ENCODE results near the gene CFAP157. TPM values are rescaled to one million over a fixed set of nuclear protein-coding genes. Genes with fewer than 3 reads are reported as not detected.

Gene CFAP157
- total RNA-seq (ENCODE audit: low replicate concordance) = 0.26 and 8.0 TPM in 2 replicates
- long read RNA-seq, partial matches to known transcripts = 1 of 2 reads
- long read RNA-seq, other reads (novel, unspliced or antisense) = 1 of 2 reads

DNA sequence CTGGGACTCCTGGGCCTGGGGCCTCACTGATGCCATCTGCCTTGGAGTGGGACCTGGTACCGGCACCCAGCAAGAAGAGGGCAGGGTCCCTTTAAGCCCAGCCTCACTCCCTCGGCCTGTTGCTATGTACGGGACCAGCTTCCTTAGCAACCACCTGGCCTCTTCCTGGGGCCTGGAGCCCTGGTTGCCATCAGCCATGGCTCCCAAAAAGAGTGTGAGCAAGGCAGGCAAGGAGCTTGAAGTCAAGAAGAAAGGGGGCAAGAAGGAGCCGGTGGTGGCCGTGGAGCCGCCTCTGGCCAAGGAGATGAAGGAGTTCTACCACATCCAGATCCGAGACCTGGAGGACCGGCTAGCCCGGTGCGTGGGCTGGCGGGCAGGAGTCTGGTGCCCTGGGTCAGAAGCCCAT is at the start of gene CFAP157:
Gene CFAP157 (plus strand): TSS at position 153 of the 406 bp plus-strand sequence. CDS start 44 bp downstream, at position 197.
- no peaks in the 10 kb centered on the region for H3K27me3 Mint-ChIP-seq
- no peak for DNase-seq (ENCODE audit: extremely low spot score, unreplicated experiment)
- no peaks in the 10 kb centered on the region for H3K9me3 Mint-ChIP-seq
- no peak within 1 kb of the TSS for H3K27ac Mint-ChIP-seq
- H3K36me3 Mint-ChIP-seq = no peaks in the 10 kb centered on the region
- peak within 1 kb of the TSS; percentile 52 for H3K4me3 Mint-ChIP-seq
- H3K4me1 Mint-ChIP-seq (ENCODE audit: unreplicated experiment) = peaks cover 15% of the 10 kb centered on the region
- TF ChIP-seq, protein P1, sequence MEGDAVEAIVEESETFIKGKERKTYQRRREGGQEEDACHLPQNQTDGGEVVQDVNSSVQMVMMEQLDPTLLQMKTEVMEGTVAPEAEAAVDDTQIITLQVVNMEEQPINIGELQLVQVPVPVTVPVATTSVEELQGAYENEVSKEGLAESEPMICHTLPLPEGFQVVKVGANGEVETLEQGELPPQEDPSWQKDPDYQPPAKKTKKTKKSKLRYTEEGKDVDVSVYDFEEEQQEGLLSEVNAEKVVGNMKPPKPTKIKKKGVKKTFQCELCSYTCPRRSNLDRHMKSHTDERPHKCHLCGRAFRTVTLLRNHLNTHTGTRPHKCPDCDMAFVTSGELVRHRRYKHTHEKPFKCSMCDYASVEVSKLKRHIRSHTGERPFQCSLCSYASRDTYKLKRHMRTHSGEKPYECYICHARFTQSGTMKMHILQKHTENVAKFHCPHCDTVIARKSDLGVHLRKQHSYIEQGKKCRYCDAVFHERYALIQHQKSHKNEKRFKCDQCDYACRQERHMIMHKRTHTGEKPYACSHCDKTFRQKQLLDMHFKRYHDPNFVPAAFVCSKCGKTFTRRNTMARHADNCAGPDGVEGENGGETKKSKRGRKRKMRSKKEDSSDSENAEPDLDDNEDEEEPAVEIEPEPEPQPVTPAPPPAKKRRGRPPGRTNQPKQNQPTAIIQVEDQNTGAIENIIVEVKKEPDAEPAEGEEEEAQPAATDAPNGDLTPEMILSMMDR (conservative IDR thresholded peaks at IDR 0.05) = no peak

DNA sequence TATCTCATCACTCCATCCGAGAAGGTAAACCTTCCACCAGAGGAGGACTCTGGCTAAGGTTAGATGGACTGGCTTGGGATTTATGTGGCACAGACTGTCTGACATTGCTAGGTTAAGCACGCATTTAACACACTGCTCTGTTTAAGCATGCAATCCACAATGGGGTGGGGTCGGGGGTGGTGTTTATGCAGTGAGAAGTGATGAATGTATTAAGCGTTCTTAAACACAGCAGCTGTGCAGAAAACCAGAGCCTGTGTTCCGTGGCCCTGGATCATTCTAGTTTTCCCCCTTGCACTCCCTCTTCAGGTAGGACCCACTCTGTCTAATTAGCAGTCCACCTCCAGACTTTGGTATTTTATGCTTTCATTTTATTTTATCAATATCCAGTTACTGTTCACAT is 48.4 kb upstream of the CFAP157 start:
- H3K4me1 Mint-ChIP-seq (ENCODE audit: unreplicated experiment) = peaks cover 13% of the 10 kb centered on the region
- no peak for DNase-seq (ENCODE audit: extremely low spot score, unreplicated experiment)
- no peaks in the 10 kb centered on the region for H3K27me3 Mint-ChIP-seq
- no peak overlapping the region for H3K4me3 Mint-ChIP-seq
- TF ChIP-seq, protein P1 (conservative IDR thresholded peaks at IDR 0.05) = no peak
- no peaks in the 10 kb centered on the region for H3K9me3 Mint-ChIP-seq
- H3K27ac Mint-ChIP-seq = no peak overlapping the region
- peaks cover 23% of the 10 kb centered on the region for H3K36me3 Mint-ChIP-seq

DNA sequence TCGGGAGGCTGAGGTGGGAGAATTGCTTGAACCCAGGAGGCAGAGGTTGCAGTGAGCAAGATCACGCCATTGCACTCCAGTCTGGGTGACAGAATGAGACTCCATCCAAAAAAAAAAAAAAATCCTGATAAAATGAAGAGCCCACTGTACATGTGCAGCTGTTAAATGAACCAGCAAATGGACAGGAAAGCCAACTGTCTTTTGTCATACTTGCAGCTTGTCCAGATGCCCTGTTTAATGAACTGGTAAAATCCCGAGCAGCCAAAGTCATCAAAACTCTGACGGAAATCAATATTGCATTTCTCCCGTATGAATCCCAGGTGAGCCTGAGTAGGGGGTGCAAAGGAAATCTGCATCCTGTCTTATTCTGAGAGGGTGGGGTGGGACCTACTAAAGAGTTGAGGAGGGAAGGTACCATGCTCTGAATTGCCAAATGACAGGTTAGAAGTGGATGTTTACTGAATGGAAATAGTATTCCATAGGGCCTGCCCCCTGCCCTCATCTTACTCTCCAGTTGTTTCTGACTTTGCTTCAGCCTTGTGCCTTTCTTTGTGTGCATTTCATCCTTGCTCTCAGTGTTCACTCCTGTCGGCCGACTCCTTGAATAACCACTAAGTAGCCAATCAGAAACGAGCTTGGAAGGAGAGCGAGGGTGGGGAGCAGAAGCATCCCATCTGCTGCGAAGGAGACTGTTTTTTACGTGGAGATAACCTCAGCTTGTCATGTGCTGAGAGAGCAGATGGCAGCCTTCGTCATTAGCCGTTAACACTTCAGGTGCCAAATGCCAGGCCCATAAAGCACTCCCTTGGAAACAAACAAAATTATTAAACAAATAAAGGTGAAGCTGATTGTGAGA is 45.7 kb upstream of the CFAP157 start:
- peaks cover 34% of the 10 kb centered on the region for H3K4me1 Mint-ChIP-seq (ENCODE audit: unreplicated experiment)
- H3K36me3 Mint-ChIP-seq = peaks cover 23% of the 10 kb centered on the region
- DNase-seq (ENCODE audit: extremely low spot score, unreplicated experiment) = no peak
- no peaks in the 10 kb centered on the region for H3K9me3 Mint-ChIP-seq
- H3K4me3 Mint-ChIP-seq = peak overlapping the region; percentile 73
- peak overlapping the region; percentile 86 for H3K27ac Mint-ChIP-seq
- TF ChIP-seq, protein P1 (conservative IDR thresholded peaks at IDR 0.05) = no peak
- no peaks in the 10 kb centered on the region for H3K27me3 Mint-ChIP-seq

DNA sequence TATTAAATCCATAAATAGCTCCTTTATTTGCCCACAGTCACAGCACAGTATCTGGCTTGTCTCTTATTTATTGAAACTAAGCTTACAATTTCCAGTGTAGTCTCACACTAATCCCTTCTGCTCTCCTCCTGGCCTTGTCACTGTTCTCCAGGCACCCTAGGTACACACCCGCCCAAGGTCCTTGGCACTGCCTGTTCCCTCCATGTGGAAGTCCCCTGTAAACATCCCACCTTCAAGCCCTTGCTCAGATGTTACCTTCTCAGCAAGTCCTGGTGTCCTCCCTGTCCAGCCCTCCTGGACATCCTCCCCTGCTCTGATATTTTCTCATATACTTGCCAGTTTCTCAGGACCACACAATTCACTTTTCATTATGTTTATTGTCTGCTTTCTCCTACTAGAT is 44.2 kb upstream of the CFAP157 start:
- DNase-seq (ENCODE audit: extremely low spot score, unreplicated experiment) = no peak
- H3K36me3 Mint-ChIP-seq = peaks cover 23% of the 10 kb centered on the region
- peak overlapping the region; percentile 6 for H3K27ac Mint-ChIP-seq
- TF ChIP-seq, protein P1 (conservative IDR thresholded peaks at IDR 0.05) = no peak
- H3K27me3 Mint-ChIP-seq = no peaks in the 10 kb centered on the region
- H3K4me3 Mint-ChIP-seq = no peak overlapping the region
- no peaks in the 10 kb centered on the region for H3K9me3 Mint-ChIP-seq
- H3K4me1 Mint-ChIP-seq (ENCODE audit: unreplicated experiment) = peaks cover 39% of the 10 kb centered on the region

DNA sequence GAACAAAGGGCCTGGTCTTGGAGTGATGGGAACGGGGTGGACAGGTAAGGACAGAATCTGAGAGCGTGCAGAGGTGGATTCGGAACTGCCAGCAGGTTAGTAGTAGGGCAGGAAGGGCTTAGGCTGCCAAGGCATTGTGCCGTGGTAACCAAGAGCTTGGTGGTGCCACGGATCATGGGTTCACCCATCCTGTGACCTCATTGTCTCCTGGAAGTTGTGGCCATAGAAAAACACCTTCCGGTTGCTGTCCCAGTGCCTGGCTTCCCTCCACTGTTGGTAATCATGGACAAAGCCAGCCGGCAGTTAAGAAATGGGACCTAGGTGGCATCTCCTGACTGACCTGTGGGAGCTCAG is 42.5 kb upstream of the CFAP157 start:
- H3K36me3 Mint-ChIP-seq = peaks cover 20% of the 10 kb centered on the region
- peaks cover 41% of the 10 kb centered on the region for H3K4me1 Mint-ChIP-seq (ENCODE audit: unreplicated experiment)
- no peak overlapping the region for H3K4me3 Mint-ChIP-seq
- TF ChIP-seq, protein P1 (conservative IDR thresholded peaks at IDR 0.05) = no peak
- H3K27me3 Mint-ChIP-seq = no peaks in the 10 kb centered on the region
- no peaks in the 10 kb centered on the region for H3K9me3 Mint-ChIP-seq
- peak overlapping the region; percentile 79 for H3K27ac Mint-ChIP-seq
- DNase-seq (ENCODE audit: extremely low spot score, unreplicated experiment) = no peak

Measured in type B pancreatic cell (in vitro differentiated cells).